Stomach (tissue), 9 donors: ENCODE data around the gene B3GNT2. TPM values are rescaled to one million over a fixed set of nuclear protein-coding genes. Genes with fewer than 3 reads are reported as not detected.
"Not testable (repeated sequence)": the region's sequence is repeated elsewhere in the genome, so short reads cannot be mapped to it uniquely, and the experiment has no call there.

Experiments
- DNase-seq, 2 donors: peaks; one replicate each; pipeline versions ENCODE4 v3.0.0 to v3.0.0-alpha.2; 2013 to 2019
- H3K27ac ChIP-seq, 5 donors: fragments of 200-600 bp in 4 of 5; sonication (generic) in 4 of 5; one replicate each; pipeline ENCODE4 v1.5.1; 2013 to 2019; ENCODE audit warnings: mild to moderate bottlenecking in 1 of 5, moderate library complexity in 1 of 5
- H3K27me3 ChIP-seq, 3 donors: fragments of 200-600 bp; sonication (generic); one replicate each; pipeline ENCODE4 v1.5.1; 2017 to 2019; ENCODE audit warnings: mixed run types in 1 of 3
- H3K36me3 ChIP-seq, 4 donors: fragments of 200-600 bp; sonication (generic); 1 replicate in 3 of 4; 2 replicates in 1 of 4; pipeline ENCODE4 v1.5.1; 2016 to 2019
- H3K4me1 ChIP-seq, 4 donors: fragments of 200-600 bp; sonication (generic); one replicate each; pipeline ENCODE4 v1.5.1; 2016 to 2019
- H3K4me3 ChIP-seq, 4 donors: fragments of 200-600 bp; sonication (generic) in 3 of 4; one replicate each; pipeline ENCODE4 v1.5.1; 2016 to 2019; ENCODE audit warnings: mild to moderate bottlenecking in 1 of 4
- H3K9me3 ChIP-seq, 4 donors: fragments of 200-600 bp; sonication (generic); one replicate each; pipeline ENCODE4 v1.5.1; 2016 to 2019
- CTCF ChIP-seq, 7 experiments: fragments of 450-650 bp in 4 of 7; fragments of 200-600 bp in 3 of 7; sonication (generic) in 3 of 7; IDR thresholded peaks; one replicate each; pipeline ENCODE4 v1.5.1; 2016 to 2019; ENCODE audit warnings: antibody characterized with exemption in 7 of 7, control low read depth in 2 of 7, mild to moderate bottlenecking in 1 of 7
- EP300 ChIP-seq: sonication (generic); formaldehyde crosslinking; IDR thresholded peaks from one replicate; pipeline ENCODE4 v1.6.1; 2017; ENCODE audit warnings: antibody characterized with exemption
- POLR2A ChIP-seq, 4 donors: fragments of 450-650 bp; IDR thresholded peaks; one replicate each; pipeline ENCODE4 v1.6.1; 2016; ENCODE audit warnings: antibody characterized with exemption in 4 of 4, control low read depth in 2 of 4, mild to moderate bottlenecking in 1 of 4, moderate library complexity in 1 of 4
- POLR2AphosphoS5 ChIP-seq, 3 donors: sonication (generic); formaldehyde crosslinking; IDR thresholded peaks; one replicate each; pipeline ENCODE4 v1.6.1; 2016; ENCODE audit warnings: antibody characterized with exemption in 3 of 3
- WGBS, 5 donors: extraction: QIAGEN DNeasy Blood & Tissue Kit in 3 of 5; methylation state at CpG; one replicate each; pipeline versions ENCODE4 v1.1.5 to v1.1.7; 2013 to 2018; 5-methylcytosine and 5-hydroxymethylcytosine counted together
- intact Hi-C: fragments of 100-400 bp; cut with DNase I; formaldehyde crosslinking; loops from one replicate; pipeline ENCODE4 v1.15.1; 2023; ENCODE audit warnings: low total_unique reads
- polyA plus RNA-seq, 3 donors: library from polyadenylated mRNA; stranded (reverse); fragments of 200-250 nt; gene quantifications; one replicate each; pipeline ENCODE4 v1.2.3, GENCODE V29; 2013
- total RNA-seq, 5 donors: library from RNA; depleted of rRNA; stranded (reverse); fragments of >200 nt; gene quantifications; one replicate each; pipeline versions ENCODE4 v1.1.0 to v1.2.3, GENCODE V29; 2014 to 2016
- donor health status: healthy with polysubstance abuse.
- donor health status: Bipolar disorder and iron deficiency.
- donor health status: healthy.

Gene B3GNT2
- total and polyA plus RNA-seq, 8 donors, result 6.6 to 62.5 (median 19.6) TPM

GRCh38 chr2:62158444-62159121 is 37.3 kb upstream of the B3GNT2 start:
- intact Hi-C loops, result no loop called here
- Histone ChIP-seq H3K9me3 (peaks cover 0 to 4% (median 0%) of the 10 kb centered on the region in 4 donors), H3K4me1 (no peaks in the 10 kb centered on the region), H3K27me3 (no peaks in the 10 kb centered on the region), H3K4me3 (no peak overlapping the region), H3K27ac (no peak overlapping the region), H3K36me3 (no peaks in the 10 kb centered on the region)
- TF ChIP-seq EP300 (no peak), POLR2A (IDR thresholded peaks at IDR 0.05) (no peak), CTCF (IDR thresholded peaks at IDR 0.05) (no peak), POLR2AphosphoS5 (IDR thresholded peaks at IDR 0.05) (no peak)
- 80 to 94% (median 87%) methylated on average over 9 of the region's 9 CpGs for WGBS, 5 donors
- DNase-seq, result no peak

GRCh38 chr2:62160691-62161090 is 35.2 kb upstream of the B3GNT2 start:
- H3K9me3 ChIP-seq, H3K27me3 ChIP-seq, H3K36me3 ChIP-seq, H3K4me1 ChIP-seq, DNase-seq, H3K27ac ChIP-seq, intact Hi-C loops, H3K4me3 ChIP-seq: not testable (repeated sequence)
- 94 to 98% (median 95%) methylated on average over 9 of the region's 9 CpGs for WGBS, 5 donors

- no peak for DNase-seq
- Histone ChIP-seq H3K4me3 (no peak overlapping the region), H3K9me3 (no peaks in the 10 kb centered on the region), H3K36me3 (no peaks in the 10 kb centered on the region), H3K4me1 (no peaks in the 10 kb centered on the region), H3K27ac (no peak overlapping the region), H3K27me3 (no peaks in the 10 kb centered on the region)
- 84 to 95% (median 86%) methylated on average over 3 of the region's 3 CpGs for WGBS, 5 donors
- intact Hi-C loops, result no loop called here
- TF ChIP-seq POLR2AphosphoS5 (IDR thresholded peaks at IDR 0.05), result no peak
- no peak for TF ChIP-seq CTCF (IDR thresholded peaks at IDR 0.05)
- TF ChIP-seq EP300, result no peak
- no peak for TF ChIP-seq POLR2A (IDR thresholded peaks at IDR 0.05)
Measured at GRCh38 chr2:62163106-62163831, 32.6 kb upstream of the B3GNT2 start.

- WGBS, 5 donors, result 57 to 72% (median 63%) methylated on average over 2 of the region's 2 CpGs
- no peak for TF ChIP-seq CTCF (IDR thresholded peaks at IDR 0.05)
Measured at GRCh38 chr2:62163834-62164233, 32.1 kb upstream of the B3GNT2 start.

GRCh38 chr2:62175728-62176127 is 20.2 kb upstream of the B3GNT2 start:
- H3K27ac ChIP-seq, result no peak overlapping the region
- no peaks in the 10 kb centered on the region for H3K36me3 ChIP-seq
- 80 to 85% (median 82%) methylated on average over 4 of the region's 4 CpGs for WGBS, 5 donors
- no peaks in the 10 kb centered on the region for H3K9me3 ChIP-seq
- intact Hi-C loops, result no loop called here
- H3K27me3 ChIP-seq, result no peaks in the 10 kb centered on the region
- H3K4me1 ChIP-seq, result peaks cover 0 to 7% (median 0%) of the 10 kb centered on the region in 4 donors
- H3K4me3 ChIP-seq, result no peak overlapping the region
- peak in 1 of 2 donors; percentile 41 for DNase-seq
- no peak for TF ChIP-seq POLR2AphosphoS5 (IDR thresholded peaks at IDR 0.05)
- TF ChIP-seq POLR2A (IDR thresholded peaks at IDR 0.05), result no peak
- no peak for TF ChIP-seq CTCF (IDR thresholded peaks at IDR 0.05)
- TF ChIP-seq EP300, result no peak

More at GRCh38 chr2:62163834-62164233, 32.1 kb upstream of the B3GNT2 start:
- Histone ChIP-seq H3K27ac (no peak overlapping the region), H3K4me1 (no peaks in the 10 kb centered on the region), H3K36me3 (no peaks in the 10 kb centered on the region), H3K4me3 (no peak overlapping the region), H3K27me3 (no peaks in the 10 kb centered on the region), H3K9me3 (no peaks in the 10 kb centered on the region)
- DNase-seq, result no peak
- intact Hi-C loops, result no loop called here
